GM21367 (cell line): ENCODE measurements around the gene CXorf65.

Experiments used
- ATAC-seq: cut with Tn5 transposase; IDR thresholded peaks from one replicate; pipeline ENCODE4 v1.9.1; 2021; ENCODE audit not compliant: unreplicated experiment

Gene CXorf65

GRCh38 chrX:71107762-71108360 lies 1.3 kb upstream of the CXorf65 start:
- no peak for ATAC-seq

- no peak for ATAC-seq
These were observed 705 bp upstream of the CXorf65 start for GRCh38 chrX:71107245-71107644.

- ATAC-seq = no peak
These were observed 912 bp downstream of the CXorf65 start for GRCh38 chrX:71105628-71106027.

- no peak for ATAC-seq
These were observed 3.2 kb downstream of the CXorf65 start for GRCh38 chrX:71103110-71103983.

GRCh38 chrX:71102292-71102691 lies 4.2 kb downstream of the CXorf65 start:
- ATAC-seq = no peak

GRCh38 chrX:71100581-71101505 lies 5.7 kb downstream of the CXorf65 start:
- no peak for ATAC-seq

GRCh38 chrX:71099736-71100135 lies 6.8 kb downstream of the CXorf65 start:
- ATAC-seq = no peak

- ATAC-seq = no peak
These were observed 7.5 kb downstream of the CXorf65 start for GRCh38 chrX:71098951-71099506.

GRCh38 chrX:71098302-71098701 lies 8.2 kb downstream of the CXorf65 start:
- no peak for ATAC-seq

- ATAC-seq = no peak
These were observed 9.8 kb downstream of the CXorf65 start for GRCh38 chrX:71096760-71097032.

- peak; percentile 18 for ATAC-seq
These were observed 10.4 kb downstream of the CXorf65 start for GRCh38 chrX:71095981-71096759.

GRCh38 chrX:71095555-71095980 lies 11.0 kb downstream of the CXorf65 start, which contains the start of gene FOXO4:
TSS of gene FOXO4 (plus strand) at chrX:71095851. CDS start at chrX:71096529, 678 bp downstream.
- peak; percentile 82 for ATAC-seq

- no peak for ATAC-seq
These were observed 11.5 kb downstream of the CXorf65 start for GRCh38 chrX:71095033-71095432.

GRCh38 chrX:71091263-71091662 lies 15.3 kb downstream of the CXorf65 start:
- ATAC-seq = no peak

GRCh38 chrX:71085900-71086299 lies 20.6 kb downstream of the CXorf65 start:
- ATAC-seq = no peak

GRCh38 chrX:71082822-71083221 lies 23.7 kb downstream of the CXorf65 start:
- ATAC-seq = no peak

- no peak for ATAC-seq
These were observed 24.4 kb downstream of the CXorf65 start for GRCh38 chrX:71082124-71082647.

- no peak for ATAC-seq
These were observed 25.0 kb downstream of the CXorf65 start for GRCh38 chrX:71081330-71082123.

GRCh38 chrX:71070531-71070930 lies 36.0 kb downstream of the CXorf65 start:
- no peak for ATAC-seq
